HUES6 (cell line): Measurements from ENCODE around the gene THOC7.

Experiments
- H3K27ac ChIP-seq: 2 replicates; pipeline ENCODE4 v1.7.0; 2013; ENCODE audit warnings: low read depth, mild to moderate bottlenecking, low read length, inconsistent platforms
- H3K27me3 ChIP-seq: 2 replicates; pipeline ENCODE4 v1.6.1; 2013; ENCODE audit warnings: low read length; ENCODE audit not compliant: control insufficient read depth, insufficient read depth
- H3K36me3 ChIP-seq: 2 replicates; pipeline ENCODE4 v1.6.1; 2013; ENCODE audit warnings: low read length; ENCODE audit not compliant: control insufficient read depth, insufficient read depth
- H3K4me1 ChIP-seq: 2 replicates; pipeline ENCODE4 v1.6.1; 2013; ENCODE audit warnings: low read length; ENCODE audit not compliant: control insufficient read depth, insufficient read depth
- H3K4me3 ChIP-seq: 2 replicates; pipeline ENCODE4 v1.5.1; 2013; ENCODE audit warnings: low read depth, low read length
- H3K9ac ChIP-seq: one replicate; pipeline ENCODE4 v1.6.1; 2013; ENCODE audit warnings: mild to moderate bottlenecking, low read length
- H3K9me3 ChIP-seq: 2 replicates; pipeline ENCODE4 v1.6.1; 2013; ENCODE audit warnings: low read depth, low read length; ENCODE audit not compliant: control insufficient read depth, insufficient read depth

Gene THOC7

DNA sequence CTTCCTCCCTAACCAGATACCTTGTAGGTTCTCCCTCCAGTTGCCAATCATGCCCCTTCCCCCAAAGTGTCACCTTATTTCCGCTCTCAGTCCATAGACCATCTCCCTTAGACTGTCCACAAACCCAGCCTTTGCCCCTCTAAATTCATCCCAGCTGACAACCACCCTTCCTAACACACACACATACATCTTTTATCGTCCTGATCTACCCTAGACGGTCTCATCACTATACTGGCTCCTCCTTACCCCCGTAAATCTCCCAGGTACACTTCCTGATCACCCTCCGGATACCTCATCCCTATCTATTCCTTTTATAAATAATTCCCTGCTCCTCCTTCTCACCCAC lies 828 bp downstream of the THOC7 start:
- H3K9ac ChIP-seq, result peak overlapping the region; percentile 96
- H3K27ac ChIP-seq, result no peak overlapping the region
- peak overlapping the region; percentile 98 for H3K4me3 ChIP-seq
- H3K4me1 ChIP-seq, result peaks cover 30% of the 10 kb centered on the region
- H3K36me3 ChIP-seq, result no peaks in the 10 kb centered on the region; the same call in 1 of the 2 replicates
- no peaks in the 10 kb centered on the region for H3K9me3 ChIP-seq
- no peaks in the 10 kb centered on the region for H3K27me3 ChIP-seq

GRCh38 chr3:63861306-63861705 lies 2.3 kb downstream of the THOC7 start:
- Histone ChIP-seq H3K9ac (no peak overlapping the region), H3K4me3 (peak overlapping the region; percentile 18; the same call in 1 of the 2 replicates), H3K9me3 (no peaks in the 10 kb centered on the region), H3K27me3 (no peaks in the 10 kb centered on the region), H3K27ac (no peak overlapping the region), H3K36me3 (no peaks in the 10 kb centered on the region; the same call in 1 of the 2 replicates), H3K4me1 (peaks cover 30% of the 10 kb centered on the region)

- Histone ChIP-seq H3K4me1 (peaks cover 33% of the 10 kb centered on the region), H3K4me3 (no peak overlapping the region), H3K27ac (no peak overlapping the region), H3K36me3 (no peaks in the 10 kb centered on the region), H3K9me3 (no peaks in the 10 kb centered on the region), H3K9ac (no peak overlapping the region), H3K27me3 (no peaks in the 10 kb centered on the region)
These were observed 2.8 kb downstream of the THOC7 start for GRCh38 chr3:63860776-63861175.

- Histone ChIP-seq H3K9ac (no peak overlapping the region), H3K36me3 (no peaks in the 10 kb centered on the region), H3K4me3 (no peak overlapping the region), H3K9me3 (no peaks in the 10 kb centered on the region), H3K27ac (no peak overlapping the region), H3K4me1 (peaks cover 33% of the 10 kb centered on the region), H3K27me3 (no peaks in the 10 kb centered on the region)
These were observed 6.3 kb downstream of the THOC7 start for GRCh38 chr3:63857311-63857710.

GRCh38 chr3:63855333-63855940 lies 8.2 kb downstream of the THOC7 start:
- H3K27me3 ChIP-seq, result no peaks in the 10 kb centered on the region
- no peak overlapping the region for H3K9ac ChIP-seq
- no peaks in the 10 kb centered on the region for H3K9me3 ChIP-seq
- peaks cover 20% of the 10 kb centered on the region for H3K4me1 ChIP-seq
- H3K4me3 ChIP-seq, result no peak overlapping the region
- H3K27ac ChIP-seq, result no peak overlapping the region
- no peaks in the 10 kb centered on the region for H3K36me3 ChIP-seq

- no peak overlapping the region for H3K9ac ChIP-seq
- no peak overlapping the region for H3K27ac ChIP-seq
- H3K4me3 ChIP-seq, result no peak overlapping the region
- peaks cover 19% of the 10 kb centered on the region for H3K4me1 ChIP-seq
- H3K27me3 ChIP-seq, result no peaks in the 10 kb centered on the region
- H3K9me3 ChIP-seq, result no peaks in the 10 kb centered on the region
- no peaks in the 10 kb centered on the region for H3K36me3 ChIP-seq
These were observed 10.5 kb downstream of the THOC7 start for GRCh38 chr3:63853106-63853505.

GRCh38 chr3:63851287-63851686 lies 12.3 kb downstream of the THOC7 start:
- Histone ChIP-seq H3K27ac (no peak overlapping the region), H3K4me3 (no peak overlapping the region), H3K27me3 (no peaks in the 10 kb centered on the region), H3K4me1 (peaks cover 23% of the 10 kb centered on the region), H3K36me3 (no peaks in the 10 kb centered on the region), H3K9me3 (no peaks in the 10 kb centered on the region), H3K9ac (no peak overlapping the region)

DNA sequence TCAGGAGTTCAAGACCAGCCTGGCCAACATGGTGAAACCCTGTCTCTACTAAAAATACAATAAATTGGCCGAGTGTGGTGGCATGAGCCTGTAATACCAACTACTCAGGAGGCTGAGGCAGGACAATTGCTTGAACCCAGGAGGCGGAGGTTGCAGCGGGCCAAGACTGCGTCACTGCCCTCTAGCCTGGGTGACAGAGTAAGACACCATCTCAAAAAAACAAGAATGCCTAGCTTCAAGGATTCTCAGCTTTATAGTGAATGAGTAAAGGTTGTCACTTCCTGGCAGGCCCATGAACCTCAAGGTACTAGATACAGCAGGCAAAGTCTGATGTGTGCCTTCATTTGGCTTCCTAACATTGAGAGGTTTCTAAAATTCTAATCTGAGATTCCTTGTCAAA lies 14.4 kb downstream of the THOC7 start:
- H3K4me3 ChIP-seq, result no peak overlapping the region
- no peaks in the 10 kb centered on the region for H3K27me3 ChIP-seq
- no peaks in the 10 kb centered on the region for H3K36me3 ChIP-seq
- H3K9me3 ChIP-seq, result no peaks in the 10 kb centered on the region
- H3K9ac ChIP-seq, result no peak overlapping the region
- no peak overlapping the region for H3K27ac ChIP-seq
- peaks cover 10% of the 10 kb centered on the region for H3K4me1 ChIP-seq

- Histone ChIP-seq H3K9ac (no peak overlapping the region), H3K4me3 (no peak overlapping the region), H3K4me1 (peaks cover 10% of the 10 kb centered on the region), H3K9me3 (no peaks in the 10 kb centered on the region), H3K27ac (peak overlapping the region; percentile 48), H3K27me3 (no peaks in the 10 kb centered on the region), H3K36me3 (no peaks in the 10 kb centered on the region)
These were observed 15.7 kb downstream of the THOC7 start for GRCh38 chr3:63847718-63848450.

- Histone ChIP-seq H3K27me3 (no peaks in the 10 kb centered on the region), H3K27ac (no peak overlapping the region), H3K9me3 (no peaks in the 10 kb centered on the region), H3K4me3 (no peak overlapping the region), H3K9ac (no peak overlapping the region), H3K4me1 (peaks cover 10% of the 10 kb centered on the region), H3K36me3 (no peaks in the 10 kb centered on the region)
These were observed 18.4 kb downstream of the THOC7 start for GRCh38 chr3:63845215-63845614.

- Histone ChIP-seq H3K4me3 (no peak overlapping the region), H3K9me3 (no peaks in the 10 kb centered on the region), H3K9ac (no peak overlapping the region), H3K27me3 (no peaks in the 10 kb centered on the region), H3K36me3 (no peaks in the 10 kb centered on the region), H3K4me1 (no peaks in the 10 kb centered on the region), H3K27ac (no peak overlapping the region)
These were observed 21.5 kb downstream of the THOC7 start for GRCh38 chr3:63842127-63842526.
